ENCODE data around the gene NLGN1.

- TF ChIP-seq CTCF (IDR thresholded peaks at IDR 0.05) = peak; percentile 9 to 44 (median 39)
- TF ChIP-seq POLR2A (IDR thresholded peaks at IDR 0.05) = no peak
These were observed 156.2 kb downstream of the NLGN1 start for GRCh38 chr3:173553635-173554280.
